GM12892 (cell line): ENCODE measurements around the gene HLF.

Experiments used
- POLR2A ChIP-seq: IDR thresholded peaks from 2 replicates; pipeline ENCODE4 v1.6.1; 2011; ENCODE audit warnings: low read depth, low read length, control low read depth
- POLR2AphosphoS5 ChIP-seq: IDR thresholded peaks from 2 replicates; pipeline ENCODE4 v1.6.1; 2011; ENCODE audit warnings: low read depth, low read length, control low read depth
- TAF1 ChIP-seq: IDR thresholded peaks from 2 replicates; pipeline ENCODE4 v1.6.1; 2011; ENCODE audit warnings: low read depth, mild to moderate bottlenecking, control low read depth, low read length, borderline replicate concordance

DNA sequence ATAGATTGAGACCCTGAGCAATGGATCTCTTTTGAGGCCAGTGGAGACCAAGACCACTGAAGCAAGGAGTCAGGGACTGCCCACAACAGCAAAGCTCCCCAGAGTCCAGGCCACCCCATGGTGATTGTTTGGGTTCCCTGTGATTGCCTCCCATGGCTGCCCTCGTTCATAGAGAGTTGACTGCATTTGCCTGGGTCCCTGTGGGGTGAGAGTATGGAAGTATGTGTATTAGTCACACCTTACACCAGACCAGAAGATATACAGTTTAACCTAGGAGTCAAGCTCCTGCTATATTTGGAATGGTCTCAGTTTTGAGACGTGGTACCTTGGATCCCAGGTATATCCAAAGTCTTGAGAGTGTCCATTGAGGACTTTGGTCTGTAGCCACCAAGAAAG lies 20.2 kb downstream of the HLF start:
- no peak for TF ChIP-seq POLR2A
- TF ChIP-seq TAF1, result no peak
- no peak for TF ChIP-seq POLR2AphosphoS5
